Measurements from ENCODE around the gene DGAT2. TPM values are rescaled to one million over a fixed set of nuclear protein-coding genes. Genes with fewer than 3 reads are reported as not detected.

The DGAT2 gene
- total RNA-seq, 2 experiments from 2014 or later: 0.19 to 0.25 TPM

DNA sequence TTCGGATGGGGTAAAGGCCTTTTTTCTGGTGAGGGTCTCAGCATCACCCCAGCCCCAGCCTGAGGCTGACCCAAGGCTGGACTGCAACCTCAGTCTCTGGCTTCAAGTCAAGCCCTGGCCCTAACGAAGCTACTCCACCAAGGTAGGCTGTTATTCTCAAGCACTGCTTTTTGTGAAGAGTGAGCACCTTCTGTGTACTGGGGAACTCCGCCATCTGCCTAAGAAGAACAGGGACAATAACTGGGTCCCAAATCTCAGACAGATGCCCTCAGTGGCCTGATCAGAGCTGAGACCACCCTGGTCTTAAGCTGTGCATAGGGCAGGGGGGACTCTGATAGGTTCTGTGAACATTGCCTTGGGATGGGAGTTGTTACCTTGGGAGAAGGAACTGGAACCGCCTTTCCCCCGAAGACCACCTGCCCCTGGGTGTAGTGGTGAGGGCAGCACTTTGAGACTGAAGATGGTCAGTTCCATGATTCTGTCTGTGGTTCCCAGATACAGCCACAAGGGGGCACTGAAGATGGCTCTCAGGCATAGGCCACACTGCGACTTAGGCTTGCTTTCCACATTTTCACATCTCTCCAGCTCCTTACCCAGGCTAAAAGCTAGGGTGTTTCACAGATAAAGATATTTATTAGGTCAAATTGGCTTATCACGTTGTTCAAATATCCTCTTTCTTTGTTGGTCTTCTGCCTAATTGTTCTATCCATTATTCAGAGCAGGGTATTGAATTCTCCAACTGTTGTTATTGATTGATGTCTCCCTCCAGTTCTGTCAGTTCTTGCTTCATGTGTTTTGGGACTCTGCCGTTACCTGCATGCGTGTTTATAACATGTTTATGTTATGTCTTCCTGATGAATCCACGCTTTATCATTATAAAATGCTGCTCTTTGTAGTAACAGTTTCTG lies 34.6 kb downstream of the DGAT2 start:
- TF ChIP-seq, protein P1, sequence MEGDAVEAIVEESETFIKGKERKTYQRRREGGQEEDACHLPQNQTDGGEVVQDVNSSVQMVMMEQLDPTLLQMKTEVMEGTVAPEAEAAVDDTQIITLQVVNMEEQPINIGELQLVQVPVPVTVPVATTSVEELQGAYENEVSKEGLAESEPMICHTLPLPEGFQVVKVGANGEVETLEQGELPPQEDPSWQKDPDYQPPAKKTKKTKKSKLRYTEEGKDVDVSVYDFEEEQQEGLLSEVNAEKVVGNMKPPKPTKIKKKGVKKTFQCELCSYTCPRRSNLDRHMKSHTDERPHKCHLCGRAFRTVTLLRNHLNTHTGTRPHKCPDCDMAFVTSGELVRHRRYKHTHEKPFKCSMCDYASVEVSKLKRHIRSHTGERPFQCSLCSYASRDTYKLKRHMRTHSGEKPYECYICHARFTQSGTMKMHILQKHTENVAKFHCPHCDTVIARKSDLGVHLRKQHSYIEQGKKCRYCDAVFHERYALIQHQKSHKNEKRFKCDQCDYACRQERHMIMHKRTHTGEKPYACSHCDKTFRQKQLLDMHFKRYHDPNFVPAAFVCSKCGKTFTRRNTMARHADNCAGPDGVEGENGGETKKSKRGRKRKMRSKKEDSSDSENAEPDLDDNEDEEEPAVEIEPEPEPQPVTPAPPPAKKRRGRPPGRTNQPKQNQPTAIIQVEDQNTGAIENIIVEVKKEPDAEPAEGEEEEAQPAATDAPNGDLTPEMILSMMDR (IDR thresholded peaks at IDR 0.05): peak; percentile 96
- Histone ChIP-seq H3K4me1 (ENCODE audit: insufficient read depth, low read length) (peaks cover 26% of the 10 kb centered on the region), H3K27me3 (ENCODE audit: control insufficient read depth in 1 of 2, insufficient read depth in 2 of 2, low read length in 2 of 2) (no peaks in the 10 kb centered on the region), H3K4me3 (ENCODE audit: low read length) (no peak overlapping the region), H3K27ac (ENCODE audit: low read depth in 1 of 2, low read length in 2 of 2) (no peak overlapping the region), H3K9me3 (ENCODE audit: control insufficient read depth in 1 of 2, insufficient read depth in 1 of 2, low read length in 2 of 2) (no peaks in the 10 kb centered on the region), H3K36me3 (ENCODE audit: insufficient read depth, low read length) (no peaks in the 10 kb centered on the region)
- Mint-ChIP-seq H3K4me3 (no peak overlapping the region), H3K27me3 (no peaks in the 10 kb centered on the region), H3K9me3 (no peaks in the 10 kb centered on the region), H3K4me1 (ENCODE audit: low read depth) (peaks cover 27% of the 10 kb centered on the region), H3K27ac (no peak overlapping the region), H3K36me3 (ENCODE audit: low read depth) (no peaks in the 10 kb centered on the region)
- CTCF ChIA-PET: interaction anchor here (0.6 to 3.4 kb wide), 12 partner anchors 9 to 92 kb away, joined by 3 to 70 read pairs (median 4); partner anchors contain the start of gene UVRAG
- POLR2A ChIA-PET: interaction anchor here (0.7 to 1.7 kb wide), 2 partner anchors 11 to 14 kb away, joined by 3 to 8 read pairs; no protein-coding TSS in a partner anchor
- DNase-seq: peak; percentile 53 to 84 (median 61)
- peak; percentile 94 for ATAC-seq (ENCODE audit: poor library complexity)
- intact Hi-C loops (cut with DNase I, micrococcal nuclease): loop anchor here (1.0 to 5.0 kb wide), 4 partner anchors 64 to 516 kb away; no protein-coding TSS in a partner anchor

DNA sequence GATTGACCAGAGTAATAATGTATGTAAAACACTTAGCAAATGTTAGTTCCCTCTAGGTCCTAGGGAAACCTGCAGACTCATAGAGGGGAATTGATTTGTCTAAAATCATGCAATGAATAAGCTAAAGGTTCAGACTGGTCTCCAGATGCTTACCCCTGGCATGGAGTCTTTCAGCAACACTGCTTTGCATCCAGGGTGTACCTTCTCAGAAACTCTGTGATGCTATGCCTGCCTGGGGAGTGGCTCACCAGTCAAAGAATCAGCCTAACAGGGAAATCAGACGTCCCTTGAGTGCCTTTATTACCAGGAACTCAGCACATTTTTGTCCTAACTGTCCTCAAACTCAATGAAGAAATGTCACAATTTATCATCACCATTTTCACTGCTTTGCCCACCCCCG lies 40.5 kb downstream of the DGAT2 start:
- Histone ChIP-seq H3K36me3 (ENCODE audit: insufficient read depth, low read length) (no peaks in the 10 kb centered on the region), H3K9me3 (ENCODE audit: control insufficient read depth in 1 of 2, insufficient read depth in 1 of 2, low read length in 2 of 2) (no peaks in the 10 kb centered on the region), H3K4me3 (ENCODE audit: low read length) (no peak overlapping the region), H3K4me1 (ENCODE audit: insufficient read depth, low read length) (peaks cover 4% of the 10 kb centered on the region), H3K27me3 (ENCODE audit: control insufficient read depth in 1 of 2, insufficient read depth in 2 of 2, low read length in 2 of 2) (no peaks in the 10 kb centered on the region), H3K27ac (ENCODE audit: low read depth in 1 of 2, low read length in 2 of 2) (no peak overlapping the region)
- Mint-ChIP-seq H3K9me3 (no peaks in the 10 kb centered on the region), H3K27me3 (no peaks in the 10 kb centered on the region), H3K27ac (no peak overlapping the region), H3K4me3 (no peak overlapping the region), H3K4me1 (ENCODE audit: low read depth) (peaks cover 7% of the 10 kb centered on the region), H3K36me3 (ENCODE audit: low read depth) (no peaks in the 10 kb centered on the region)
- TF ChIP-seq, protein P1 (IDR thresholded peaks at IDR 0.05): no peak
- ChIA-PET CTCF (no interaction called here), POLR2A (no interaction called here)
- ATAC-seq (ENCODE audit: poor library complexity) (no peak), DNase-seq (no peak)
- intact Hi-C loops (cut with DNase I, micrococcal nuclease): no loop called here

DNA sequence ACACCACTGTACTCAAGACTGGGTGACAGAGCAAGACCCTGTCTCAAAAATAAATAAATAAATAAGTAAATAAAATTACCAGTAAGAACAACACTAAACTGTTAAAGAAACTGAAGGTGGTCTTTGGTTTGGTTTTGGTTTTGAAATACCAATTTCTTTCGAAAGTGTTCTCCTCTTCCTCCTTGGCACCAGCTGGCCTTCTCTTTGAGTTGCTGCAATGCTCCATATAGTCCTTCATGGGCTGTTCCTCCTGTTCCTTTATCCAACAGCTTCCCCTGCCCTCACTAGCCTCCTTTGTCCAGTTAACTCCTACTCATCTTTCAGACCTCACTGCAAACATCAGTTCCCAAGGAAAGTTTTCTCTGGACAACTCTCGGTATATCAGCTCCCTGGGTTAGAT lies 41.4 kb downstream of the DGAT2 start:
- intact Hi-C loops (cut with DNase I, micrococcal nuclease): loop anchor here in 1 of 2 experiments (5.0 to 10.0 kb wide), 5 partner anchors 572 to 1635 kb away; partner anchors contain the start of genes C2CD3, EMSY, GVQW3 and POLD3
- DNase-seq (no peak), ATAC-seq (ENCODE audit: poor library complexity) (no peak)
- Mint-ChIP-seq H3K4me1 (ENCODE audit: low read depth) (peaks cover 16% of the 10 kb centered on the region), H3K4me3 (no peak overlapping the region), H3K27me3 (no peaks in the 10 kb centered on the region), H3K27ac (no peak overlapping the region), H3K36me3 (ENCODE audit: low read depth) (peaks cover 6% of the 10 kb centered on the region), H3K9me3 (no peaks in the 10 kb centered on the region)
- H3K4me1 ChIP-seq (ENCODE audit: insufficient read depth, low read length): peaks cover 9% of the 10 kb centered on the region
- ChIA-PET POLR2A (no interaction called here), CTCF (interaction anchor here (0.6 kb wide), 1 partner anchor 632 kb away, joined by 3 read pairs; no protein-coding TSS in a partner anchor)
- no peaks in the 10 kb centered on the region for H3K27me3 ChIP-seq (ENCODE audit: control insufficient read depth in 1 of 2, insufficient read depth in 2 of 2, low read length in 2 of 2)
- H3K4me3 ChIP-seq (ENCODE audit: low read length): no peak overlapping the region
- H3K36me3 ChIP-seq (ENCODE audit: insufficient read depth, low read length): no peaks in the 10 kb centered on the region
- TF ChIP-seq, protein P1 (IDR thresholded peaks at IDR 0.05): no peak
- no peak overlapping the region for H3K27ac ChIP-seq (ENCODE audit: low read depth in 1 of 2, low read length in 2 of 2)
- no peaks in the 10 kb centered on the region for H3K9me3 ChIP-seq (ENCODE audit: control insufficient read depth in 1 of 2, insufficient read depth in 1 of 2, low read length in 2 of 2)
